K562 (cell line): Measurements from ENCODE around the gene IGF2R. TPM values are rescaled to one million over a fixed set of nuclear protein-coding genes. Genes with fewer than 3 reads are reported as not detected.

Source experiments
- CBX3 ChIP-seq, 2 experiments: IDR thresholded peaks; 1 replicate in 1 of 2; 2 replicates in 1 of 2; pipeline ENCODE4 v1.6.1; 2012; ENCODE audit warnings: inconsistent platforms in 2 of 2, low read length in 2 of 2, borderline replicate concordance in 1 of 2, control low read depth in 1 of 2
- HEY1 ChIP-seq: fragments of 250-450 bp; sonication (Bioruptor Pico); IDR thresholded peaks from 2 replicates; pipeline ENCODE4 v1.5.0; 2020; ENCODE audit warnings: mild to moderate bottlenecking, moderate library complexity, borderline replicate concordance
- HSF4 ChIP-seq: fragments of 250-450 bp; sonication (Bioruptor Pico); IDR thresholded peaks from 2 replicates; pipeline ENCODE4 v2.1.2; 2022; ENCODE audit warnings: mild to moderate bottlenecking, moderate library complexity, borderline replicate concordance
- NCOA2 ChIP-seq, 2 experiments: fragments of 450-650 bp; IDR thresholded peaks; 2 replicates each; pipeline ENCODE4 v1.6.1; 2018; ENCODE audit warnings: mild to moderate bottlenecking in 2 of 2, moderate library complexity in 1 of 2; ENCODE audit not compliant: partially characterized antibody in 2 of 2
- NR2C1 ChIP-seq, 2 experiments: fragments of 450-650 bp; IDR thresholded peaks; 2 replicates each; pipeline ENCODE4 v1.6.1; 2017; ENCODE audit warnings: mild to moderate bottlenecking in 2 of 2, antibody characterized with exemption in 1 of 2, inconsistent platforms in 1 of 2, missing compliant biosample characterization in 1 of 2, missing genetic modification characterization in 1 of 2
- SAFB ChIP-seq: fragments of 200-400 bp; formaldehyde crosslinking; IDR thresholded peaks from 2 replicates; pipeline ENCODE4 v1.6.1; 2017; ENCODE audit warnings: low read depth, low read length, borderline replicate concordance
- SMARCE1 ChIP-seq: fragments of 450-650 bp; IDR thresholded peaks from 2 replicates; pipeline ENCODE4 v1.7.1; 2016; ENCODE audit warnings: mild to moderate bottlenecking
- SRSF9 ChIP-seq: fragments of 200-400 bp; formaldehyde crosslinking; IDR thresholded peaks from 2 replicates; pipeline ENCODE4 v1.6.1; 2017; ENCODE audit warnings: low read depth, low read length, borderline replicate concordance
- ZNF41 ChIP-seq: fragments of 250-450 bp; sonication (Bioruptor Pico); conservative IDR thresholded peaks from 2 replicates; pipeline ENCODE4 v1.4.0; 2020; ENCODE audit warnings: mild to moderate bottlenecking
- ZNF780A ChIP-seq: fragments of 250-450 bp; sonication (Bioruptor Pico); IDR thresholded peaks from 2 replicates; pipeline ENCODE4 v1.5.0; 2021; ENCODE audit warnings: mild to moderate bottlenecking
- polyA plus RNA-seq, 8 experiments: library from polyadenylated mRNA; depleted of rRNA in 4 of 8; stranded (reverse) in 5 of 8; unstranded in 3 of 8; fragments of >200 nt; fragmentation: Nextera tagmentation in 2 of 8; fragmentation: Illumina TruSeq in 1 of 8; extraction: Ambion mirVana in 2 of 8; extraction: Trizol in 1 of 8; gene quantifications; 2 replicates each; pipeline versions ENCODE4 v1.2.1 to v1.2.3, GENCODE V29; 2011 to 2014; ENCODE audit warnings: inconsistent platforms in 1 of 8, missing spikeins in 1 of 8
- total RNA-seq, 7 experiments: library from RNA; depleted of rRNA in 6 of 7; stranded (reverse); fragments of >200 nt in 6 of 7; fragmentation: Illumina TruSeq in 2 of 7; extraction: Trizol in 2 of 7; gene quantifications; 2 replicates each; pipeline versions ENCODE4 v1.2.1 to v1.2.3, GENCODE V29; 2011 to 2021; ENCODE audit warnings: low replicate concordance in 1 of 7
- TF ChIP-seq, protein P1 (sequence below), 2 experiments: fragments of 450-650 bp; IDR thresholded peaks; 2 replicates each; pipeline ENCODE4 v1.6.1; 2016

Gene IGF2R
- total and polyA plus RNA-seq, 9 of the 15 experiments (the other 6 are each of a cell fraction or from before 2014, with no cell fraction given): 3.5 to 92.3 (median 34.5) TPM

DNA sequence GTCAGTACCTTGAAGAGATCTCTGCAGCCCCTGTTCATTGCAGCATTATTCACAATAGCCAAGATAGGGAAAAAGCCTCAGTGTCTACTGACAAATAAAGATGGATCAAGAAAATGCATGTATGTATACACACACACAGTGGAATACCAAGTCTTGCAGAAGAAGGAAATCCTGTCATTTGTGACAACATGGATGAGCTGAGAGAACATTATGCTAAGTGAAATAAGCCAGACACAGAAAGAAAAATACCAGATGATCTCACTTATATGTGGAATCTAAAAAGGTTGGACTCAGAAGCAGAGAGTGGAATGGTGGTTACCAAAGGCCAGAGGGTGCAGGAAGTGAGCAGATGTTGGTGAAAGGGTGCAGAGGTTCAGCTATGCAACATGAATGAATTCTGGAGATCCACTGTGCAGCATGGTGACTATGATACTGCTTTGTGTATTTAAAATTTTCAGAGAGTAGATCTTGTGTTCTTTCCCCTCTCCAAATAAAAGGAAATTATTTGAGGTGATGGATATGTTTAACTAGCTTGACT, 141.8 kb downstream of the IGF2R start (continued):
- TF ChIP-seq, protein P1, sequence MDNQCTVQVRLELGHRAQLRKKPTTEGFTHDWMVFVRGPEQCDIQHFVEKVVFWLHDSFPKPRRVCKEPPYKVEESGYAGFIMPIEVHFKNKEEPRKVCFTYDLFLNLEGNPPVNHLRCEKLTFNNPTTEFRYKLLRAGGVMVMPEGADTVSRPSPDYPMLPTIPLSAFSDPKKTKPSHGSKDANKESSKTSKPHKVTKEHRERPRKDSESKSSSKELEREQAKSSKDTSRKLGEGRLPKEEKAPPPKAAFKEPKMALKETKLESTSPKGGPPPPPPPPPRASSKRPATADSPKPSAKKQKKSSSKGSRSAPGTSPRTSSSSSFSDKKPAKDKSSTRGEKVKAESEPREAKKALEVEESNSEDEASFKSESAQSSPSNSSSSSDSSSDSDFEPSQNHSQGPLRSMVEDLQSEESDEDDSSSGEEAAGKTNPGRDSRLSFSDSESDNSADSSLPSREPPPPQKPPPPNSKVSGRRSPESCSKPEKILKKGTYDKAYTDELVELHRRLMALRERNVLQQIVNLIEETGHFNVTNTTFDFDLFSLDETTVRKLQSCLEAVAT (IDR thresholded peaks at IDR 0.05): no peak
- TF ChIP-seq NCOA2 (IDR thresholded peaks at IDR 0.05; ENCODE audit: partially characterized antibody in 2 of 2) (no peak), ZNF41 (CRISPR knock-in tag) (no peak), HSF4 (CRISPR knock-in tag) (no peak), ZNF780A (CRISPR knock-in tag) (no peak), SAFB (no peak), NR2C1 (IDR thresholded peaks at IDR 0.05) (no peak), NR2C1 (tag; IDR thresholded peaks at IDR 0.05) (no peak), SMARCE1 (no peak), HEY1 (no peak), CBX3 (IDR thresholded peaks at IDR 0.05; ENCODE audit: borderline replicate concordance in 1 of 2, low read length in 2 of 2) (no peak), SRSF9 (no peak)
